Osteoblast (primary cell): ENCODE results near the gene KNG1. TPM values are rescaled to one million over a fixed set of nuclear protein-coding genes. Genes with fewer than 3 reads are reported as not detected.

ENCODE experiments used
- DNase-seq: peaks from one replicate; pipeline ENCODE4 v3.0.0; 2011; ENCODE audit warnings: low spot score, mixed read lengths; ENCODE audit not compliant: insufficient read length; ENCODE audit errors: missing footprints
- H2AFZ ChIP-seq: 2 replicates; pipeline ENCODE4 v1.6.0; 2011; ENCODE audit warnings: mild to moderate bottlenecking, low read length
- H3K27ac ChIP-seq: 2 replicates; pipeline ENCODE4 v1.5.1; 2011; ENCODE audit warnings: mild to moderate bottlenecking, low read depth, low read length, moderate library complexity
- H3K27me3 ChIP-seq: 2 replicates; pipeline ENCODE4 v1.6.0; 2012; ENCODE audit warnings: mild to moderate bottlenecking, control low read depth, inconsistent platforms, low read length, moderate library complexity; ENCODE audit not compliant: insufficient read depth
- H3K36me3 ChIP-seq: 2 replicates; pipeline ENCODE4 v1.5.1; 2011; ENCODE audit warnings: mild to moderate bottlenecking, low read length, control low read depth, moderate library complexity; ENCODE audit not compliant: insufficient read depth
- H3K4me1 ChIP-seq: 2 replicates; pipeline ENCODE4 v1.5.1; 2011; ENCODE audit warnings: mild to moderate bottlenecking, low read length, control low read depth, moderate library complexity; ENCODE audit not compliant: insufficient read depth
- H3K4me2 ChIP-seq: 2 replicates; pipeline ENCODE4 v1.6.0; 2011; ENCODE audit warnings: mild to moderate bottlenecking, low read length; ENCODE audit not compliant: insufficient read depth
- H3K4me3 ChIP-seq: fragments of 200-600 bp; sonication (generic); 3 replicates; pipeline ENCODE4 v1.5.1; 2012; ENCODE audit warnings: mild to moderate bottlenecking, low read length, inconsistent platforms; ENCODE audit not compliant: insufficient read depth
- H3K79me2 ChIP-seq: 2 replicates; pipeline ENCODE4 v1.6.0; 2012; ENCODE audit warnings: mild to moderate bottlenecking, low read length, control low read depth, inconsistent platforms; ENCODE audit not compliant: insufficient read depth
- H3K9me3 ChIP-seq: 2 replicates; pipeline ENCODE4 v1.5.1; 2011; ENCODE audit warnings: low read depth, low read length, control low read depth
- H4K20me1 ChIP-seq: 2 replicates; pipeline ENCODE4 v1.6.0; 2012; ENCODE audit warnings: mild to moderate bottlenecking, low read length, control low read depth; ENCODE audit not compliant: insufficient read depth
- CTCF ChIP-seq: IDR thresholded peaks from 2 replicates; pipeline ENCODE4 v1.5.1; 2011; ENCODE audit warnings: mild to moderate bottlenecking, low read depth, low read length, moderate library complexity; ENCODE audit errors: extremely low read depth
- total RNA-seq: library from RNA; depleted of rRNA; stranded (reverse); fragments of >200 nt; gene quantifications from 2 replicates; pipeline ENCODE4 v1.2.3, GENCODE V29; 2012

The KNG1 gene
- total RNA-seq, 1 donor: not detected

- H3K79me2 ChIP-seq: no peaks in the 10 kb centered on the region
- no peak for DNase-seq
- H3K4me2 ChIP-seq: no peak overlapping the region
- no peaks in the 10 kb centered on the region for H3K27me3 ChIP-seq
- no peaks in the 10 kb centered on the region for H3K9me3 ChIP-seq
- TF ChIP-seq CTCF: no peak
- H4K20me1 ChIP-seq: no peaks in the 10 kb centered on the region
- no peaks in the 10 kb centered on the region for H3K36me3 ChIP-seq
- H3K4me3 ChIP-seq: no peak overlapping the region
- no peak overlapping the region for H3K27ac ChIP-seq
- no peaks in the 10 kb centered on the region for H3K4me1 ChIP-seq
- H2AFZ ChIP-seq: no peak overlapping the region
These were observed 25.5 kb upstream of the KNG1 start for GRCh38 chr3:186691676-186692075.

GRCh38 chr3:186693843-186694242, 23.3 kb upstream of the KNG1 start:
- Histone ChIP-seq H3K4me3 (no peak overlapping the region), H2AFZ (no peak overlapping the region), H3K4me2 (no peak overlapping the region), H3K27ac (no peak overlapping the region), H4K20me1 (no peaks in the 10 kb centered on the region), H3K36me3 (no peaks in the 10 kb centered on the region), H3K4me1 (no peaks in the 10 kb centered on the region), H3K79me2 (no peaks in the 10 kb centered on the region), H3K27me3 (no peaks in the 10 kb centered on the region), H3K9me3 (no peaks in the 10 kb centered on the region)
- no peak for DNase-seq
- TF ChIP-seq CTCF: no peak

- H3K36me3 ChIP-seq: no peaks in the 10 kb centered on the region
- H3K79me2 ChIP-seq: no peaks in the 10 kb centered on the region
- H3K9me3 ChIP-seq: no peaks in the 10 kb centered on the region
- no peaks in the 10 kb centered on the region for H4K20me1 ChIP-seq
- H3K4me1 ChIP-seq: no peaks in the 10 kb centered on the region
- H3K27me3 ChIP-seq: no peaks in the 10 kb centered on the region
- no peak for DNase-seq
- H3K4me3 ChIP-seq: no peak overlapping the region
- no peak for TF ChIP-seq CTCF
- H3K4me2 ChIP-seq: no peak overlapping the region
- no peak overlapping the region for H3K27ac ChIP-seq
- no peak overlapping the region for H2AFZ ChIP-seq
These were observed 22.7 kb upstream of the KNG1 start for GRCh38 chr3:186694288-186695032.

GRCh38 chr3:186696522-186696921, 20.6 kb upstream of the KNG1 start:
- Histone ChIP-seq H3K27ac (no peak overlapping the region), H3K36me3 (no peaks in the 10 kb centered on the region), H3K4me3 (no peak overlapping the region), H2AFZ (no peak overlapping the region), H3K9me3 (no peaks in the 10 kb centered on the region), H3K4me1 (no peaks in the 10 kb centered on the region), H3K27me3 (no peaks in the 10 kb centered on the region), H3K4me2 (no peak overlapping the region), H4K20me1 (no peaks in the 10 kb centered on the region), H3K79me2 (no peaks in the 10 kb centered on the region)
- no peak for DNase-seq
- TF ChIP-seq CTCF: no peak
